NCI-H1694 treated with DMSO at 0.1 percent for 48 hours (cell line): ENCODE data around the gene LINGO4.

ENCODE experiments used
- DNase-seq: peaks from one replicate; lab custom pipeline; 2025; lab: John Stamatoyannopoulos, UW

Gene LINGO4, protein sequence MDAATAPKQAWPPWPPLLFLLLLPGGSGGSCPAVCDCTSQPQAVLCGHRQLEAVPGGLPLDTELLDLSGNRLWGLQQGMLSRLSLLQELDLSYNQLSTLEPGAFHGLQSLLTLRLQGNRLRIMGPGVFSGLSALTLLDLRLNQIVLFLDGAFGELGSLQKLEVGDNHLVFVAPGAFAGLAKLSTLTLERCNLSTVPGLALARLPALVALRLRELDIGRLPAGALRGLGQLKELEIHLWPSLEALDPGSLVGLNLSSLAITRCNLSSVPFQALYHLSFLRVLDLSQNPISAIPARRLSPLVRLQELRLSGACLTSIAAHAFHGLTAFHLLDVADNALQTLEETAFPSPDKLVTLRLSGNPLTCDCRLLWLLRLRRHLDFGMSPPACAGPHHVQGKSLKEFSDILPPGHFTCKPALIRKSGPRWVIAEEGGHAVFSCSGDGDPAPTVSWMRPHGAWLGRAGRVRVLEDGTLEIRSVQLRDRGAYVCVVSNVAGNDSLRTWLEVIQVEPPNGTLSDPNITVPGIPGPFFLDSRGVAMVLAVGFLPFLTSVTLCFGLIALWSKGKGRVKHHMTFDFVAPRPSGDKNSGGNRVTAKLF

DNA sequence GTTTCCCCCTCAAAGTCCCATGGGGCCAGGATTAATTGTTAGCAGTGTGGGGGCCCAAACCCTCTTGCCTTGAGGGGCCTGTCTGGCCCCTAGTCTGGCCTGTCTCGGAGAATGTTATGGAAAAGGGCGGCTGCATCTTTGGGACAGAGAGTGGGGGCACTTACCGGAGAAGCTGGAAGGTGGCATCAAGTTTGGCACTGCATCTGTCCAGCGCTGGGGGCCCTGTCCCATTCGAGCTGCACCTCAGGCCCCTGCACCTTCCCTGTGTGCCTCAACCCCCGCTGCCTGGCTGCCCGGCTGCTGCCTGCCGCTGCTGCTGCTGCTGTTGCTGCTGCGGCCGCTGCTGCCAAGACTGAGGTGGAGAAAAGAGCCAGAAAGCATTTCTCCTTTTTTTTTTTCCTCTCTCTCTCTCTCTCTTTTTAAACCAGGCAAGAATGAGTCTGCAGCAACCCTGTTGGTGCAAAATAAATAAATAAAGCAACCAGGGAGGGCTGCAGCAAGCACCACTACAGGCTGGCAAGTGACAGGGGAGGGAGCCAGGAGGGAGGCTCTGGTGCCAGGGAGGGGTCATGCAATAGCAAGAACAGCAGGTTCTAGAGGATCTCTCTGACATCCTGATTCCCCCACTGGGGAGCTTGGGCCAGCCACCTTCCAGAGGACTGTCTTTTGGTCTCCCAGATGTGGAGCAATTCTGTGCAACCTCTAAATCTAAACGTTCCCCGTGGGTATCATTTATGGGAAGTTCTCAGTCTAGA, at the start of gene LINGO4:
Gene LINGO4 (minus strand): TSS at position 354 of the 755 bp plus-strand sequence. CDS start 2,715 bp downstream, outside the sequence.
- no peak for DNase-seq

- DNase-seq, result no peak
Observed at GRCh38 chr1:151854658-151855057, 49.4 kb upstream of the LINGO4 start.

DNA sequence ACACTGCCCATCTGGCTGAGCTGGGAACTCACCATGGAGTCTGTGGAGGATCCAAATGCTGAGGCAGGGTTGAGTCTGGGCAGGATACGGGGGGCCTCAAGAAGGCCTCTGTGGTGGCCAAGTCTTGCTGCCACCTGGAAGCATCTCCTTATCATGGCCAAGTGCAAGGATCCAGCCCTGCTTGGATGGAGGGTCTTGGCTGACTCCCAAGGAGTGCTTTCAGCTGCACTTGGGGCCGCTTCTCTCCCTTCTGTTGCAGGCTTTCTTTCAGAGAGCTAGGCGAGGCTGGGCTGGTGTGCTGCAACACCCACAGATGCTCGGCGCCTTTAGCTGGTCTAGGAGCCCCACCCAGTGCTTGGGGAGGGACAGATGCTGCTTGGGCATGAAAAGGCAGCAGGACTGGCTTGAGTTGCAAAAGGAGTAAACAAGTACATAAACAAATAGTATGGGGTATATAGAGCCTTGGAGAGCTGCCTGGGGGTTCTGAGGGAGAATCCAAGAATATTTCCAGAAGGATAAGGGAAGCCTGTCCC, 48.3 kb upstream of the LINGO4 start, which contains the start of gene THEM5:
Gene THEM5 (minus strand): TSS at position 302 of the 533 bp plus-strand sequence. CDS start 147 bp downstream, at position 155.
- no peak for DNase-seq

DNA sequence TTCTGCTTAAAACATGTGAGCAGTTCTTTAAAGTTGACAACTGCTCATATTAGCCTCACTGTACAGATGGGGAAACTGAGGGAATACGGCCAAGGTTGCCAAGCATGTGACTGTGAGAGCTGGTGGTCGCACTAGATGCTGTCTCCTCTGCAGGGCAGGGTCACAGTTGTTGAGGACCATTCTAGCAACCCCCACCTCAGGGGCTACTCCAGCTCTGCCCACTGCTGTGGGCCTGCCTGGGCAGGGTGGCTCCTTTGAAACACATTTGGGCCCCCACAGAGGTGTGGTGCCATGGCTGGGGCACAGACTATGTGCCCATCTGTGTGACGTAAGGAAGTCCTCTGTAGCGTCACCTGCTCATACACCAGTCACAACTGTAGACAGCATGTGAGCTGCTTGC, 47.5 kb upstream of the LINGO4 start:
- DNase-seq, result no peak

DNA sequence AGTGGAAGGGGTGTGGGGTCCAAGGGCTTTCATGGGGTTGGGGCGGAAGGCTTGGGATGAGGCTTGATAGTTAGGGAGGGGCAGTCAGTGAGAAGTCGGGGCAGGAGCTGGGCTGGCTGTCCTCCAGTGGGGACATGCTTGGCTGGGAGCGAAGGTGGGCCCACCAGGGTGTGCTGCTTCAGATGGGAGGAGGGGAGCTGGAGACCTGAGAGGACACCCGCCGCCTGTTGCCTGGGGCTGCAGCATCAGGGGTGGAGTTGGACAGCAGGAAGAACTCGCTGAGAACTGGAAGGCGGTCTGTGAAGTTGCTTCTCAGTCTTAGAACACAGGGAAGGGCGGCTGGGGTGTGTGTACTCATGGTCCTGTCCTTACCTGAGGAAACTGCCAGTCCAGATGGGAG, 46.7 kb upstream of the LINGO4 start:
- DNase-seq, result no peak

DNA sequence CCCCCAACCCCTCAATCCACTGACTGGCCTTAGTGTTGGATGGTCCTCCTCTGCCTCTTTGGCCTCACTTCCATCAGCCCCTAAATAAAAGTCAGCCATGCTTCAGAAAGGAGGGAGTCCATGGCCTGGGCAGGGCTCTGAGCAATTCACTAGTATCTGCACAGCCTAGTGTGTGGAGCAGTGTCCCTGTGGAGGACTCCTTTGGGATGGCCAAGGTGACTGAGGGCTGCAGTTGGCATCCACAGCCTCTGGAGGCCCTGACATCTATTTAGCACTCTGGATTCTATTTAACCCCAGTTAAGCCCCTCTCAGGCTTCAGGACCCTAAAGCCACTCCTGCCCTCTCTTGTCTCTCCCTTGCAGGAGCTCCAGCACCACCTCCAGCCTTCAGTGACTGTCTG, 44.7 kb upstream of the LINGO4 start:
- no peak for DNase-seq

DNA sequence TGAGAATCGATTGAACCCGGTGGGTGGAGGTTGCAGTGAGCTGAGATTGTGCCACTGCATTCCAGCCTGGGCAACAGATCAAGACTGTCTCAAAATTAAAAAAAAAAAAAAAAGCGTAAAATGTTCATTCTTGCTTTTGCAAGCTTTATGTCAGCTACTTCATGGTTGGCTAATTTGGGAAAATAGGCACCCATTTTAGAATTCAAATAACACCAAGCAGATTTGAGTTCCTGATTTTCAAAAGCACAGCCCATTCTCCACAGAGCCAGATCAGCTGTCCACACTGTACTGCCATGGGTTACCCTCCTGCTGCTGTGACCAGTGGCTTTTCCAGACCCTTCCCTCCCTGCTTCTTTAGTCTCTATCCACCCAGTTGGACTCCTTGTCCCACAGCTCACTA, 43.9 kb upstream of the LINGO4 start:
- DNase-seq, result no peak

- no peak for DNase-seq
Observed at GRCh38 chr1:151847867-151848596, 42.8 kb upstream of the LINGO4 start.

GRCh38 chr1:151846686-151847237, 41.5 kb upstream of the LINGO4 start:
- no peak for DNase-seq

DNA sequence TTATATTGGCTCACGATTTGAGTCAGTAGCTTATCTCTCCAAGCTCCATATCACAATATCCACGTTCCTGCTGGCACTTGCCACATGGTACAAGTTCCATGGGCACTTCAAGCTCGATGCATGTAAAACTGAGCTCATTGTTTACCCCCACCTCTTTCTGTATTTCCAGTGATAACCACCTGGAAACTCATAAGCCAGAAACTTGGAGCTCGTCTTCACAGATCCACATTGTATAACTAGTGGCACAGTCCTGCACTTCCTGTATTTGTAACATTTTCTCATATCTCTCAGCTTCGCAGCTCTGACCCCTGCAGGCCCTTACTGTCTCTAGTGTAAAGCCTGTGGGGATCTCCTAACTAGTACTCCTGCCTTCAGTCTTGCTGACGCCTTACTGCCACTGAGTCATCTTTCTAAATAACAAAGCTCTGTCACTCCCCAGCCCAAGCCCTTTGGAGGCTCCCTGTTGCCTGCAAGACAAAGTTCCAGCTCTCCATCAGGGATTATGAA, 40.9 kb upstream of the LINGO4 start:
- no peak for DNase-seq

GRCh38 chr1:151843398-151843797, 38.2 kb upstream of the LINGO4 start:
- DNase-seq, result no peak

GRCh38 chr1:151841141-151841540, 35.9 kb upstream of the LINGO4 start:
- DNase-seq, result no peak

DNA sequence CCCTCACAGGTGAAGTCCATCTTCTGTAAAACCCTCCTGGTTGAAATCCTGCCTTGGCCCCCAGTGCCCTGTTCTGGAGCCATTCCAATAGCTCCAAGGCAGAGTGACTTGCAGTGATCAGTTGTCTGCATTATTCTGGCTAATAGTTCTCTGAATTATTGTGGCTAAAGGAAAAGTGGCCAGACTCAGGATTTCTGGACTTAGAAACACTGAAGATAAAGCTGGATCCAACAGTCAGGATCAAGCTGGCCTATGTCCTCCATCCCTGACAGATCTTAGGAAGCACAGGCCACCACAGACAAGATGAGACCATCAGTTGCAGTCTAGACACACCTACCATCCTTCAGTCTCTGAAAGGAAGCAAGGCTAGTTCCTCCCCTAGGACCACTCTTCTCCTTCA, 35.2 kb upstream of the LINGO4 start:
- no peak for DNase-seq

GRCh38 chr1:151839457-151840403, 34.5 kb upstream of the LINGO4 start, which contains the start of gene C2CD4D:
Gene C2CD4D (minus strand): TSS chr1:151839820. CDS start chr1:151838989, 831 bp downstream.
- no peak for DNase-seq

GRCh38 chr1:151839082-151839412, 33.8 kb upstream of the LINGO4 start:
- DNase-seq, result no peak

- no peak for DNase-seq
Observed at GRCh38 chr1:151838222-151839081, 33.2 kb upstream of the LINGO4 start.

DNA sequence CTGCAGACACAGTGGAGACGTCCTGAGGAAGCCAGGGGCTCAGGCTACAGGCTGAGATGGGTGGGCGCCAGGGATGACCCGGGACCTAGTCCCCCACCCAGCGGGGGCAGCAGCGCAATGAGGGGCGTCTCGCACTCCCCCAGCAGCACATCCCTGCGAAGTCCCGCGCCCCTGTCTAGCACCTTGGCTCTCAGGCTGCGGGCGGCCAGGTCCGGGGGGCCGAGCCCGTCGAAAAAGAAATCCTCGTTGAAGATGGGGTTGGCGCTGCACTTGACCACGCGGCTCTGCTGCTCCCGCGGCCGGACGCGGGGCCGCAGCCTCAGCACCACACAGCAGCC, 32.6 kb upstream of the LINGO4 start:
- DNase-seq, result no peak

- DNase-seq, result no peak
Observed at GRCh38 chr1:151837197-151837596, 32.0 kb upstream of the LINGO4 start.

- no peak for DNase-seq
Observed at GRCh38 chr1:151835596-151835995, 30.4 kb upstream of the LINGO4 start.
